HG02852 (cell line): ENCODE data around the gene SEC11A.
"Not testable (repeated sequence)": the region's sequence is repeated elsewhere in the genome, so short reads cannot be mapped to it uniquely, and the experiment has no call there.

Source experiments
- ATAC-seq: cut with Tn5 transposase; IDR thresholded peaks from one replicate; pipeline ENCODE4 v1.9.1; 2021; ENCODE audit warnings: mild to moderate bottlenecking, moderate library complexity; ENCODE audit not compliant: unreplicated experiment

The SEC11A gene

DNA sequence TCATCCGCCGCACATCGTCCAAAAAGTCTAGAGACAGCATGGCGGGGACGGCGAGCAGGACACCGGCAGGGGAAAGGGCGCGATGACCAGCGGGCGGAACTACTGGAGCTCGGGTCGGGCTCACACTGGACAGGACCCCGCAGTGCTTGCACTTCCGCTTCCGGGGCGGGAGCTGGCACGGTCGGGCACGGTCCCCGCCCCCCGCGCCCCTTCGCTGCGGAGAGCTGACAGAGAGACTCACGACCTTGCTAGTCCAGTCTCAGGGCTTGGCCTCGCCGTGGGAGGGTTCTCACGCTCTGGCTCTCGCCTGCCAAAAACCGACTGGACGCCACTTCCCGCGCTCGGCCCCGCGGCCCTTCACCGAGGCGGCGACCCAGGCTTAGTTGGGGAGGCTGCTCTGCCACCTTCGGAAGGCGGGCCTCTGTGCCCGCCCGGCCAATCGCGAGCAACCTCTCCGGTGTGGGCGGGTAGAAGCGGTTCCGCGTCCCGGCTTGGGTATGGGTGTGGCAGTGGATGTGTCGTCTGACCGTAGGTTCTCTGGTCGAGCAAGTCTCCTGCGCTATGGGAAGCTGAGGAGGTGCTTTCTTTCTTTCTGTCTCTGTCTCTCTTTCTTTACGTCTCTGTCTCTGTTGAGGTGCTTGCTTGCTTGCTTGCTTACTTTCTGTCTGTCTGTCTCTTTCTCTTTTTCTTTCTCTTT is at the start of gene SEC11A:
Gene SEC11A (minus strand): TSS at position 104 of the 697 bp plus-strand sequence. CDS start 64 bp downstream, at position 40.
- peak; percentile 89 for ATAC-seq

DNA sequence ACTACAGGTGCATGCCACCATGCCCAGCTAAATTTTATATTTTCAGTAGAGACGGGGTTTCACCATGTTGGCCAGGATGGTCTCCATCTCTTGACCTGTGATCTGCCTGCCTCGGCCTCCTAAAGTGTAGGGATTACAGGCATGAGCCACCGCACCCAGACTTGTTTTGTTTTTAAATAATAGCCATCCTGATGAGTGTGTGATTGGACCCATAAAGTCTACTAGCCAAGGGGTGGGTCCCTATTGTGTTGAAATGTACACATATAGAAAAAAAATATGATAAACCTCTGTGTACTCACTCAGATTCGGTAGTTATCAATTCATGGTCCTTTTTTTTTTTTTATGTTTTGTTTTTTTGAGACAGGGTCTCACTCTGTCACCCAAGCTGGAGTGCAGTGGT is 49.7 kb upstream of the SEC11A start:
- ATAC-seq, result no peak

DNA sequence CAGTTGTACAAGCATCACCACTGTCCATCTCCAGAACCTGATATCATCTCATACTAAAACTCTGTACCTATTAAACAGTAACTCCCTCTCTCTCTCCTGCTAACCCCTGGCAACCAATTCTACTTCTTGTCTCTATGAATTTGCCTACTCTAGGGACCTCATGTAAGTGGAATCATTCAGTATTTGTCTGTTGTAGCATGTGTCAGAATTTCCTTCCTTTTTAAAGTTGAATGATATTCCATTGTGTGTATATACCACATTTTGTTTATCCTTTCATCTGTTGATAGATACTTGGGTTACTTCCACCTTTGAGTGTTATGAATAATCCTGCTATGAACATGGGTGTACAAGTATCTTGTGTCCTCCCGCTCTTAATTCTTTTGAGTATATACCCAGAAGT is 49.0 kb upstream of the SEC11A start:
- no peak for ATAC-seq

DNA sequence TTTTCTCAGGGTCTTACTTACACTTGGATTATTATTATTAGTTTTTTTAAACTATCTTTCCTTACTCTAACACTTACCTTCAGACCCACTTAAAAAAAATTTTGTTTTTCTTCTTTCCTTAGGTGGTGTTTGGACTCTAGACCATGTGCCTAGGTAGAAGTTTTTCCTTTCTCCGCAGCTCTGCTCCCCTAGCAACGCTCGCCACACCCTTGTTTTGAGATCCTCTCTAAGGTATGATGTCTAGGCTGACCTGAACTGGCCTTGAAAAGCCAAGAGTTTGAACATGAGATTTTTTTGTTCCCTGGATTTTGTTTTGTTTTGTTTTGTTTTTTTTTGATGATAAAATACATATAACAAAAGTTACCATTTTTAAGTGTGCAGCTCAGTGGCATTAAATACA is 48.6 kb upstream of the SEC11A start:
- no peak for ATAC-seq

DNA sequence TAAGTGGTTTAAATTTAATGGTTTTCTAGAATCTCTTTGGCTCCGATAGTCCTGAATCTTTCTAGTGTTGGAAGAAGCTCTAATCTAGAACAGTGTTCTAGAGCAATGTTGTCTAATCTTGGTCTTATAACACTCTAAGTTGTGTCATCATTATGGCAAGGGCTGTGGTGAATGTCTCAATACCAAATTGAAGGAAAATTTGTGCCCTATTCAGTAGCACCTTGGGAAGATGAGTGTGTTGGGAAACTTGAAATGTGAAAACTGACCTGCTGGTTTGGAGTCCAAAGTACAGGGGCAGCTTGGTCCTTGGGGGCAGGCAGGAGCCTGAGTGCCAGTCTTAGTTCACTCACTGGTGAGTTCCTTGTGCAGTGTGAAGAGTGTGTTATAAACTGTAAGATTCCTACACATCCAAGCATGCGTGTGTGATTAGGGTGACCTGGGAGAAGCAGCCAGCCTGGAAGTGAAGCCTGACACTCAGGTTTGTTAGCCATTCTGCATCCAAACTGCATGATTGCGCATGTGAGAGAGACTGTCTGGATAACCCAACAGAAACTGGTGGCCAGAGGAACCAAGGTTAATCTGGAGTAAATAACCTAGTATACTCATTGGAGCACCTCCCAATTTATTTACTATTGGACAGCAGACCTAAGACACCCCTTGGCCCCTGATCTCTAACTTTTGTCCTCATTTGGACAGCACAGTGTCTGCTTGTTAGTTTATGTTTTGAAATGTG is 47.1 kb upstream of the SEC11A start:
- ATAC-seq, result no peak

DNA sequence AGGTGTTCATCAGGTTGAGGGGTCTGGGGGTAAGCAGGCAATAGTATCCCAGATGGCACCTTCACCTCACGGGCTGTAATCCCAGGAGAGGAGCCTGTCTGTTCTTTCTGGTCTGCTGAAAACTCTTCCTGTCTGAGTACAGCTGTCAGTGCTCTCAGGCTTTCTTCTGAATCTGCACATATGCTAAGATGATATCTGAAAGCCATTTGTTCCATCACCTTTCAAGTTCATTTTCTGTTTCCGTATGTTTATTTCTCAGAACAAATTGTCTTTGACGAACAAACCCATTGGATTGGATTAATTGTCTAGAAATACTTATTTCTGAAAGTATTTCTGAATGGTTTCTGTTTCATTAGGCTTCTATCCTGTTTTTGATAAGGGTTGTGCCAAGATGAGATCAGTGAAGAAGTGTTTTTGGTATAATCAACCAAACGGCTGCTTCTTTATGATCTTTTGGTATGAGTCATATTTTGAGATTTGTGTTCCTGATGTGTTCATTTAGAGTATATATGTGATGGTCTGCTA is 45.7 kb upstream of the SEC11A start:
- no peak for ATAC-seq

DNA sequence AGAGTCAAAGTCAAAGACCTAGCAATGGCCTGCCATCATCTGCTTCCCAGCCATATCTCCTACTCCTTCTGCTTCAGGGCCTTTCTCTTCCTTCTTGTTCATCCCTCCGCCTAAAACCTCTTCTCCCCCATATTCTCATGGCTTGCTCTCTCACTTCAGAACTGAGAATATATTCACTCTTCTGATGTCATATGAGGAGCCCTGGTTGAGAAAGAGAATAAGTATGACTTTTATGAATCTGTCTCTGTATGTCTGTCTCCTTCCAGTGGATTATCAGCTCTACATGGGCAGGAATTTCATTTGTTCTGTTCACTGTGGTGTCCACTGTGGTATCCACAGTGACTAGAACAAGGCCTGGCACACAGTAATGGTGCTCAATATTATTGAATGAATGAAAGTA is 44.3 kb upstream of the SEC11A start:
- ATAC-seq, result no peak

DNA sequence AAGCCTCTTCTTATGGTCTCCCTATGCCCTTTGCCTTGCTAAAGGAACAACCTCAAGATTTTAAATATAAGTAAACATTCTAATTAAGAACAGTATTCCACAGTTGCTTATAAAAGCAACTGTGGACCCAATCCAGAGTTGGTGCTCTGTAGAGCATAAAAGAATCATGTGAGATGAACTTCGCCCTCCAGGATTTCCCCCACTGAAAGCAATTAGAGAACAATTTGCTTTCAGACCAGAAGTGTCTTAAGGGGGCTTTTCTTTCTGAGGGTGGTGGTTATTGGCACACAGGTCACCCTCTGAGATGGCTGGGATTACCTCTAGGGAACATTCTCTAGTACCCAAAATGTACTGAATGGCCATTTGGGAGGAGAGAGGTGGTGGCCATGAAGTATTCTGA is 43.1 kb upstream of the SEC11A start:
- no peak for ATAC-seq

DNA sequence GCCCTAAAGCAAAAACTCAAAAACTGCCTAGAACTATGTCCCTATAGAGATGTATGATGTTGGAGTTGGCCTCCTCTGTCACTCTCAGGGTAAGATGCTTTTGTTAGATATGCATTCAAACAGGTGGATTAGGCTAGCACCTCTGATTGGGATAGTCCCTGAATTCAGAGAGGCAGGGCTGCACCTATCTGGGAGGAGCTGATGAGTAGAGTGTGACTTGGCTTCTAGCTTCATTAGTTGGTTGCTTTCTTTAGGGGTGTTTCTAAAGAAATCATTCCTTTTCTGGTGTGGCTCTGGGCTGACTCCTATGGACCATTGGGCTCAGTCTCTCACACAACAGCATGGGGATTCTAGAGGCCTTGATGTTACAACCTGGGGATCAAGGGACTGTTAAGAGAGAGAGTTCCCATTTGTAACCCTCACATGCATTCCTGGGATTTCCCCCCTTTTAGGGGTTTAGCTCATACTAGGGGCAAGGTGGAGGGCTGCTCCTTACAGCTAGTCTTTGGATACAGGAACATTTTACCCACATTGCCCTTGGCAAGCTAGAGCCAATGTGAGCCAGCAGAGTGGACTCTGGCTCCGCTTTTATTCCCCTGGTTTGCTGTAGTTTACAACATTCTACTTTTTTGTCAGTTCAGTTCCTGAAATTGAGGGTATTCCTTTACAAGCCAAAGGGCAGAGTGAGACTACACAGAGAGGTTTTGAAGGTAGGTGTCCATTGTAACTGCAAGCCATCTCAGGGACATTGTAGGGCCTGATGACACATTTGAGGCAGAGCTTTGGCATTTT is 40.0 kb upstream of the SEC11A start:
- no peak for ATAC-seq

DNA sequence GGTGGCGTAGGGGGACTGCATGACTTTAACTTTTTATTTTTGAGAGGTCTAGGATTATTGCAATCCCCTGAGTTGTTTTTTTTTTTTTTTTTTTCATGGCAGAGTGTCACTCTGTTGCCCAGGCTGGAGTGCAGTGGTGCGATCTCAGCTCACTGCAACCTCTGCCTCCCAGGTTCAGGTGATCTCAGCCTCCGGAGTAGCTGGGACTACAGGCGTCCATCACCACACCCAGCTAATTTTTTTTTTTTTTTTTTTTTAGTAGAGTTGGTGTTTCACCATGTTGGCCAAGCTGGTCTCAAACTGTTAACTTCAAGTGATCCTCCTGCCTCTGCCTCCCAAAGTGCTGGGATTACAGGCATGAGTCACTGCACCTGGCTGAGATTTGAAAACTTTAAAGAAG is 39.0 kb upstream of the SEC11A start:
- ATAC-seq, result not testable (repeated sequence)

DNA sequence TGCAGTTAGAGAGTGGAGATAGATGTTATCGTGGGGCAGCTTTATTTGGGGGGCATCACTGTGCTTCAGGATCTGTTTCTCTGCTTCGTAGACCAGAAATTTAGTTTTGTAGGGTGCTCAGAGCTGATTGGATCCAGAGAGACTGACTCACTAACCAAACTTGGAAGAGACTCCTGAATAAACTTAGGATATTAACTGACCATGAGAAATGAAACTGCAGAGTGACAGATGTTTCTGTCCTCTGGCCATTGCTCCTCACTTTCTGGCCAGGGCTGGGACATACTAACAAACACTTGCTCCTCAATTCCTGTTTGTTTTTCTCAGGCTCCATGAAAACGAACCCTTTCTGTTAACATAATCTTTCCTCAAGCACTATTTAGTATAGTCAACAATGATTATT is 36.8 kb upstream of the SEC11A start:
- no peak for ATAC-seq

DNA sequence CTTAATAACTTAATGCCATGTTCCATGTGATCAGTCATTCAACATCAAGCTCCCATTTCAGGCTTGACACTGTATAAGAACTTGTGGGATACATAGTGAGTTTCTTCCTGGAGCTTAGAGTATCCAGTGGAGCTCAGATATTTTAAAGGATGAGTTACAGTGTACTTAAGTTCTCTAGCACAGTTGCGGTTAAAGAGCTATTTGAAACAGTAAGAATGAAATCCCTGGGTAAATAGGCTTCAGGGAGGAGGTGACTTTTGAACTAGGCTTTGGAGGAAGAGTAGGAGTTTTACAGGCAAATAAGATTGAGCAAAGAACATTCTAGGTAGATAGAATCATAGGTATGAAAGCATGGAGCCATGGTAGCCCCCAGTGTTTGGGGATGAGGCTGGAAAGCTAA is 36.3 kb upstream of the SEC11A start:
- ATAC-seq, result no peak

DNA sequence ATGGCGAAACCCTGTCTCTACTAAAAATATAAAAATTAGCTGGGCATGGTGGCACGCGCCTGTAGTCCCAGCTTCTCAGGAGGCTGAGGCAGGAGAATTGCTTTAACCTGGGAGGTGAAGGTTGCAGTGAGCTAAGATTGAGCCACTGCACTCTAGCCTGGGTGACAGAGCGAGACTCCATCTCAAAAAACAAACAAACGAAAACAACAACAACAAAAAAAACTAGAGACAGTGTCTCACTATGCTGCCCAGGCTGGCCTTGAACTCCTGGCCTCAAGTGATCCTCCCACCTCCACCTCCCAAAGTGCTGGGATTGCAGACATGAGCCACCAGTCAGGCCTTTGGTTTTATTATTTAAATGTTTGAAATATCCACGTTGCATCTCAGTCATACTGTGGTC is 35.8 kb upstream of the SEC11A start:
- ATAC-seq, result not testable (repeated sequence)

DNA sequence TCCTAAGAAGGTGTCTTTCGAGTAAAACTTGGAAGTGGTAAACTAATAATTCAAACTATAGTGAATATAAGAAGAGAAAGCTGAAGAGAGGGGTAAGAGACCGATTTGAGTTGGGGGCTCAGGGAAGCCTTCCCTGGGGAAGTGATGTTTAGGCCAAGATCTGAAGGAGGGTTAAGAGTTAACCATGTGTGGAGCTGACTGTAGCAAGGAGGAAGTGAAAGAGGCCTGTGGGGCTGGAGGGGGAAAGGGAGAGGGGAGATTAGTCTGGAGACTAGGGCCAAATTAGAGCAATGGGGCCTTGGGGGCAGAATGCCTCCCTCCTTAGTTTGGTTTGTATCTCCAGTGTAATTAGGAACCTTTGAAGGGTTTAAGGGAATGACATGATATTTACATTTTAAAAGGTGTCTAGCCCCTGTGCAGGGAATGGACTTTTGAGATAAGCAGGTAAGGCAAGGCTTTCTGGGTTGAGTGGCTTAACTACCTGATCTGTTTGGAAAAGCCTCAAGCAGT is 34.7 kb upstream of the SEC11A start:
- peak; percentile 26 for ATAC-seq

DNA sequence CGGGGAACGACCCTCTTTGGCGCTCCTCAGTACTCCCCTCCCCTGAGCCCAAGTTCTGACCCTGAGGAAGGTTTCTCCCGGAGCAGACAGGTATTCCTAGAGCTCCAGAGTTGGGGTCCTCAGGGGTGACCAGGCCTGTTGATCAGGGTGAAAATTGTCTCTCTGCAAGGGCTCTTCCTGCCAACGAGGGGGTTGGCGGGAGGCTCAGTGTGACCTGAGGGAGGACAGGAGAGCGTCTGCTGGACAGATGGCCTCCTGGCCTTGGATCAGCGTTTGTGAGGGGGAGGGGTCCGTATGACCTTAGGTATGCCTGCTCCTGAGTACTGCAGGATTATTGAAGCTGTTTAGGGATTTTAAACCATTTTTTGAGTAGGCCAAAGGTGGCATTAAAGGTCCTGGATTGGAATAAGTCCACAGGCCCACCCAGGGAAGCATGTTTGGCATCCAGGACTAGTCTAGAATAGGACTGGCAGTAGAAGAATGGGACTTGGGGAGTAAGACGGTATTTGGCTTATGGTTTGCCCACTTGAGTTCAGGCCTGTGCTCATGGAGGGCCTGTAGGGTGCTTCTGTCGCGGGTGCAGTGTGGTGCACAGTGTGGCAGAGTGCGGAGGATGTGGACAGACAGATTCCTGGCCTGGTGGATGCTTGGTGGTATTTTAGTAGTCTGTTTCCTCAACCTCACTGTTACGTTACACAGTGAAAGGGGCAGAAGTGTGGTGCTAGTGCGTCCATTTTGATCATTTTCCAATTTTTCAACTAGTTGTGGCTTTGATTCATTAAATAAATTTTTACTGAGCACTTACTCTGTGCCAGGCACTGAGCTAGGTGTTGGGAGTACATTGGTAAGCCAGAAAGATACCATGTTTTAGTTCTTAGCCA is 33.4 kb upstream of the SEC11A start:
- no peak for ATAC-seq

DNA sequence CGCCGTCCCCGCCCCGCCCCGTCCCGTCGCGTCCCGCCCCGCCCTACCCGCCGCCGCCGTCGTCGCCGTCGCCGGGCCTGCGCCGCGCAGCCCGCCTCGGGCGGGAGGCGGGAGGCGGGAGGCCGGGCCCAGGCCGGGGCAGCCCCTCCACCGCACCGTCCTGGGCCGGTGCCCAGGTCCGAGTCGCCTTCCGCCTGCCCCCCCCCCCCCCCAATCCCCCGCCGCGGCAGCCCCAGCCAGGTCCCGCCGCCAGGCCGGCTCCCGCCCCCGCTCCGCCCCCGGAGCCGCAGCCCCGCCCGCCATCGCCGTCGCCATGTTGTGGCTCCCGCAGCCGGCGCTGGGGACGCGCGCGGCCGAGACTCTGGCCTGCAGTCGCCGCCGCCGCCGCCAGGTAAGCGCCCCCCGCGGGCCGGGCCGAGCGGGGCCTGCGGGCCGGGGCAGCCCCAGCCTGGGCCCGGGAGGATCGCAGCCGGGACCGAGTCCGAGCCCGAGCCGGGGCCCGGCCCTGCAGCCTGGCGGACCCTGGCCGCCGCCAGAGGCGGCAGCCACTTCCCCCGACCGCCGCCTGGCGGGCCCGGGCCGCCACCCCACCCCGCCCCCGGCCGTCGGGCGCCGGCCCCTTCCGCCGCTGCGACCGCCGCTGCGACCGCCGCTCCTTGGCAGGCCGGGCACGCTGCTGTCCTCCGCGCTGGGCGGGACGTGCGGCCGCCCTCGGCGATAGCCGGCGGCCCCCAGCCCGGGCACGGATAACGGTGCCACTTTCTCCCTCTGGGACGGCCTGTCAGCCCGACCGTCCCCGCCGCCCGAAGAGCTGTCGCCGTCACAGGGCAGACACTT is 32.6 kb upstream of the SEC11A start, which contains the start of gene ZNF592:
Gene ZNF592 (plus strand): TSS at position 319 of the 837 bp plus-strand sequence. CDS start 34,084 bp downstream, outside the sequence.
- peak; percentile 53 for ATAC-seq

DNA sequence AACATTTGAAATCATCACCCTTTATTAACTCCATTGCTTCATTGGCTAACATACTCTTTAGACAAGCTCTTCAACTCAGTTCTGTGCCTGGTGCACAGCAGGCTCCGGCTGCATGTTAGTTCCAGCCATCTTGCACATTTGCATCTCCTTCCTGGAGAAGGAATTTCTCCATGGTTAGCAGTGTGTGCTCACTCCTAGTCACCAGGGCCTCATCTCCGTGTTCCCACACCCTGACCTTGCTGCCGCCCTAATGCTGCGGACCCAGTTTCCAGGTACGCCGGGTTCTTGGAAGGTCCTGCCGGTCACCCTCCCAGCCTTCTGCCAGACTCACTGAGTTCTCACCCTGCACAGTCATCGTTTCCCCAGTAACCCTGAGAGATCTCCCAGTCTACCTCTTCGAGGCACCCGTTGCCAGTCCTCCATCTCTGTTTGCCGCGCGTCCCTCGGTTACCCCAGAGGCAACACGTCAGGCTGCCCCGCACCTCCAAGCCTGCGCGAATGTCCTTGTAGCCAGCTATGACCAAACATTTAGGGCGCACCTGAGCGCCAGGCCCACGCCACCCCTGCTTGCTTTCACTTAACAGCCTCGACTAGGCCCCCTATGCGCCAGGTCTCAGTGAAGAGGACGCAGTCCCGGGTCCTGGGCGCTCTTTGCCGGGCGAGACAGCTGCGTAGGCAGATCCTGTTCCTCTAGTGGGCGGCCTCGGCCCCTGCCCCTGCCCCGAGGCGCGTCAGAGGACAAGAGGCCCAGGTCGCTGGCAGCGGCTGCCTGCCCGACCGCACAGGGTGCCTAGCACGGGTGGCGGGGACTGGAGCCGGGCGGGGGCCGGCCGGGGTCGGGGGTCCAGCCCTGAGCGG is 31.7 kb upstream of the SEC11A start:
- peak; percentile 43 for ATAC-seq

DNA sequence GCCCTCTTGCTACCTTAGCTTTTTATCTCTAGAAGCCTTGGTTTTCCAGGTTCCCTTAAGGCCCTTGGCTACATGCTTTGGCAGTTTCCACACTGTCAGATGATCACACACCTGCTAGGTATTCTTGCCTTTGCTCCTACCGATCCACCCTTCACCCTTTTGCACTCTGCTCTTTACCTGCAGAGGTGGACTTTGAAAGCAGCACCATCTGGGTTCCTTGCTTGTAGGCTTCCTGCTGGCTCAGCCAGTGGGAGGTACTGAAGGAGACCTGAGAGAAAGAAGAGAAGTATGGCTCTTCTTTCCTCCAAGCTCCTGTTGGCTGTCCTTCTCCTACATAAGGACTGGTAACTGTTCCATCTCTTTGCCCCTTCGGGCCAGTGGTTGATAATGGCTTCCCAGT is 25.2 kb upstream of the SEC11A start:
- no peak for ATAC-seq
